GM12801 (cell line): ENCODE measurements around the gene LRBA.

Experiments
- TF ChIP-seq, protein P1 (sequence below): IDR thresholded peaks from one replicate; pipeline ENCODE4 v1.5.1; 2011; ENCODE audit warnings: control low read depth; ENCODE audit not compliant: insufficient read length; ENCODE audit errors: extremely low read depth

Gene LRBA

DNA sequence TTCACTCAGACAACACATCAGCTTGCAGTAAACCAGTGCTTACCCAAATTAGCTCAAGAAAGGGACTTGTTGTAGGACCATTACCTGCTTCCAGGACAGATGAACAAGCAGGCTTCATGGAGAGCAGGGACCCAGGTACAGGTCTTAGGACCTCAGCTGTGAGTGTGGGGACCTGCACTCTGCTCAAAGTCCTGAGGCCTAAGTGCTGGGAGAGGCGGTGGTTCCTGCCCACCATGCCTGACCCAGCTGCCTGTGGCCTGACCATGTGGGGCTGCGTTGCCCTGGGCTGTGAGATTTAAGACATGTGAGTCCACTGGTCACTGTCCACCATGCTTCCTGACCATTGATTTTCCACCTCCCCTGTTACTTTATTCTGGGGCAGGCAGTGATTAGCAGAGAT is 796.6 kb downstream of the LRBA start:
- TF ChIP-seq, protein P1, sequence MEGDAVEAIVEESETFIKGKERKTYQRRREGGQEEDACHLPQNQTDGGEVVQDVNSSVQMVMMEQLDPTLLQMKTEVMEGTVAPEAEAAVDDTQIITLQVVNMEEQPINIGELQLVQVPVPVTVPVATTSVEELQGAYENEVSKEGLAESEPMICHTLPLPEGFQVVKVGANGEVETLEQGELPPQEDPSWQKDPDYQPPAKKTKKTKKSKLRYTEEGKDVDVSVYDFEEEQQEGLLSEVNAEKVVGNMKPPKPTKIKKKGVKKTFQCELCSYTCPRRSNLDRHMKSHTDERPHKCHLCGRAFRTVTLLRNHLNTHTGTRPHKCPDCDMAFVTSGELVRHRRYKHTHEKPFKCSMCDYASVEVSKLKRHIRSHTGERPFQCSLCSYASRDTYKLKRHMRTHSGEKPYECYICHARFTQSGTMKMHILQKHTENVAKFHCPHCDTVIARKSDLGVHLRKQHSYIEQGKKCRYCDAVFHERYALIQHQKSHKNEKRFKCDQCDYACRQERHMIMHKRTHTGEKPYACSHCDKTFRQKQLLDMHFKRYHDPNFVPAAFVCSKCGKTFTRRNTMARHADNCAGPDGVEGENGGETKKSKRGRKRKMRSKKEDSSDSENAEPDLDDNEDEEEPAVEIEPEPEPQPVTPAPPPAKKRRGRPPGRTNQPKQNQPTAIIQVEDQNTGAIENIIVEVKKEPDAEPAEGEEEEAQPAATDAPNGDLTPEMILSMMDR: no peak

DNA sequence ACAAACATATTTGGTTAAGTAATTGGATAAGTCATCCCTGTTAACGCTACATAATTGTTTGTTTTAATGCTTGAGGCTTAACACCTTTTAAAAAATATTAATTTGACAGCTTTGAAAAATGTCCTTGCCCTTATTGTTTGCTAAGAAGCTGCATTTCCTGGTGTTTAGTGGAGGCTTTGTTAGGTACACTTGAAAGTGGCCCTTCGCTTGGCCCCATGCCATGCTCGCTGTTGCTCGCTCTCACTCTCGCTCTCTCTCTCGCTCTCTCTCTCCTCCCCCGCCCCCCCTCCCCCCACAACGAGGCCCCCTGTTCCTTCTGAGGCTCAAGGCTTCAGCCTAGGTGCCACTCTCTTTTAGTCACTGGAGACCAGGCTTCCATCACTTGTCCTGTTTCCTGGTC is 797.3 kb downstream of the LRBA start:
- TF ChIP-seq, protein P1: no peak

DNA sequence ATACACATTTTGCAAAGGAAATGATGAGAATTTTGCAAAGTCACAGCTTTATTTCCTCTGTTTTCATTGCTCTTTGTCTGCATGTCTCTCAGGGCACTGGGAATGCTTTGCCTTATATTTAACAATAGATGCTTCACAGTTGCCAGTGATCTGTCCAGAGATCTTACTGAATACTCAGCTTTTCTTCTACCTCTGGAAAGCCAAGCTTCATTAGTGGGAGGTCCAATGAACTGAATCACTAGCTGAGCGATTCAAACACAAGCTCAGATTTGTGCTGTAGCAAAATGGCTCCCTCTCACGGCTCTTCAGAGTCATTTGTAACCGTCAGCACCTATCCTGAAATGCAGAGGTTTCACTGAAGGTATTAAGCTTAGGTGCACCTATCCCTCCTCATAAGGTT is 797.9 kb downstream of the LRBA start:
- TF ChIP-seq, protein P1: no peak

DNA sequence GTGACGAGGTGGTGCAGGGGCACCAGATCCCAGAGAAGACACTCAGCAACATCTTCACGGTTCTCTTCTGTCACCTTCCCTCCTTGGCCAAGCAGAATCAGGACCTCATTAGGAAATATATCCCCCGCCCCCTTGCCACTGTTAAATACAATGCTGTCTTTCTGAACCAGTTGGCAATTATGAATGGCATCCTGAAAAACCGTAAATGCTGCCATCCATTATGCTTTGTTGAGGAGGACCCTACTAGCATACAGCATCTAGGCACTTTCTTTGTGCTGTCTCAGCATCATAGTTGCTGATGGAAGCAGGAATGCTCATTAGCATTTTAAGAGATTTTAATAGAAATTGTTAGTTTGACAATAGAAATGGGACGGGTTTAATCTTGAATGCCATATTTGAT is 798.4 kb downstream of the LRBA start:
- TF ChIP-seq, protein P1: no peak

DNA sequence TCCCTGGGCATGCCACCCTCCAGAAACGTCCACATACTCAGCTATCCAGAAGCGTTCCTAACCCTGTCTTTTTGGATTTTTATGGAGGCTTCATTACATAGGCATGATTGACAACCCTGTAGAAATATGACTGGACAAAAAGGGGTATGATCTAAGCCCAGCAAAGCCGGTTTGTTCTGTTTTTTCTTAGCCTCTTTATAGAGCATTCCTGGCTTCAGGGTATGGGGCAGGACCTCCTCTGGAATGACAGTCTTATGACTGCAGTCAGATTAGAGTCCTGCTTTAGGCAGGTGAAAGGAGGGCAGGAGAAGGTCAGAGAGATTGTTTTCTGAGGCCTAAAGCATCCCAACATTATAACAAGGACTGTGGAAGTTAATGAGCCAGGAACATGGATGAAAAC is 799.5 kb downstream of the LRBA start:
- TF ChIP-seq, protein P1: no peak
